Measurements from ENCODE around the gene DKK3.

Gene DKK3

GRCh38 chr11:11942668-11943067 is 65.8 kb downstream of the DKK3 start:
- DNase-seq (ENCODE audit: low read depth) = no peak

- DNase-seq (ENCODE audit: low read depth) = no peak
Observed at GRCh38 chr11:11940551-11940950, 67.9 kb downstream of the DKK3 start.

GRCh38 chr11:11937957-11938356 is 70.5 kb downstream of the DKK3 start:
- DNase-seq (ENCODE audit: low read depth) = no peak

- DNase-seq (ENCODE audit: low read depth) = no peak
Observed at GRCh38 chr11:11937433-11937832, 71.0 kb downstream of the DKK3 start.

GRCh38 chr11:11935536-11935935 is 72.9 kb downstream of the DKK3 start:
- no peak for DNase-seq (ENCODE audit: low read depth)

- no peak for DNase-seq (ENCODE audit: low read depth)
Observed at GRCh38 chr11:11931461-11932055, 76.9 kb downstream of the DKK3 start.

GRCh38 chr11:11929920-11930319 is 78.5 kb downstream of the DKK3 start:
- no peak for DNase-seq (ENCODE audit: low read depth)

GRCh38 chr11:11923828-11924227 is 84.6 kb downstream of the DKK3 start:
- no peak for DNase-seq (ENCODE audit: low read depth)

GRCh38 chr11:11916981-11917399 is 91.4 kb downstream of the DKK3 start:
- DNase-seq (ENCODE audit: low read depth) = no peak

- no peak for DNase-seq (ENCODE audit: low read depth)
Observed at GRCh38 chr11:11915625-11916024, 92.8 kb downstream of the DKK3 start.

- no peak for DNase-seq (ENCODE audit: low read depth)
Observed at GRCh38 chr11:11913395-11913794, 95.0 kb downstream of the DKK3 start.

All from activated T-cell treated with anti-CD3 and anti-CD28 coated beads for 24 hours (primary cell).